Activated naive CD4-positive, alpha-beta T cell treated with anti-CD3 and anti-CD28 coated beads, Interleukin-2, amount 10 ng/mL, durations not matched to agents 7 days and 5 days (primary cell): ENCODE measurements around the gene PLBD2.

Source experiments
- CTCF ChIA-PET: fragments of 350-600 bp; sonication (Branson Sonifier 250); formaldehyde crosslinking; loops from one replicate; lab custom pipeline; 2021; ENCODE audit warnings: antibody characterized with exemption; lab: Charles Lee
- DNase-seq: peaks from one replicate; pipeline ENCODE4 v3.0.0-alpha.2; 2020
- H3K27ac Mint-ChIP-seq: one replicate; pipeline ENCODE4 v1.8.0; 2021; ENCODE audit warnings: mild to moderate bottlenecking, moderate library complexity, mixed read lengths
- H3K27me3 Mint-ChIP-seq: one replicate; pipeline ENCODE4 v1.8.0; 2021; ENCODE audit warnings: mild to moderate bottlenecking, mixed read lengths
- H3K36me3 Mint-ChIP-seq: one replicate; pipeline ENCODE4 v1.8.0; 2021; ENCODE audit warnings: mixed read lengths
- H3K4me1 Mint-ChIP-seq: one replicate; pipeline ENCODE4 v1.8.0; 2021; ENCODE audit warnings: mixed read lengths
- H3K4me3 Mint-ChIP-seq: one replicate; pipeline ENCODE4 v1.8.0; 2021; ENCODE audit warnings: mild to moderate bottlenecking, moderate library complexity, mixed read lengths
- H3K9me3 Mint-ChIP-seq: one replicate; pipeline ENCODE4 v1.8.0; 2021; ENCODE audit warnings: mixed read lengths

PLBD2 gene

GRCh38 chr12:113436993-113437728 lies 78.8 kb downstream of the PLBD2 start:
- Mint-ChIP-seq H3K4me3 (no peak overlapping the region), H3K4me1 (no peaks in the 10 kb centered on the region), H3K9me3 (no peaks in the 10 kb centered on the region), H3K27ac (no peak overlapping the region), H3K36me3 (no peaks in the 10 kb centered on the region), H3K27me3 (peaks cover 5% of the 10 kb centered on the region)
- CTCF ChIA-PET, result interaction anchor here (2.5 kb wide), 1 partner anchor 12 kb away, joined by 7 read pairs; no protein-coding TSS in a partner anchor
- no peak for DNase-seq

GRCh38 chr12:113437729-113438100 lies 79.3 kb downstream of the PLBD2 start:
- Mint-ChIP-seq H3K27ac (no peak overlapping the region), H3K9me3 (no peaks in the 10 kb centered on the region)

DNA sequence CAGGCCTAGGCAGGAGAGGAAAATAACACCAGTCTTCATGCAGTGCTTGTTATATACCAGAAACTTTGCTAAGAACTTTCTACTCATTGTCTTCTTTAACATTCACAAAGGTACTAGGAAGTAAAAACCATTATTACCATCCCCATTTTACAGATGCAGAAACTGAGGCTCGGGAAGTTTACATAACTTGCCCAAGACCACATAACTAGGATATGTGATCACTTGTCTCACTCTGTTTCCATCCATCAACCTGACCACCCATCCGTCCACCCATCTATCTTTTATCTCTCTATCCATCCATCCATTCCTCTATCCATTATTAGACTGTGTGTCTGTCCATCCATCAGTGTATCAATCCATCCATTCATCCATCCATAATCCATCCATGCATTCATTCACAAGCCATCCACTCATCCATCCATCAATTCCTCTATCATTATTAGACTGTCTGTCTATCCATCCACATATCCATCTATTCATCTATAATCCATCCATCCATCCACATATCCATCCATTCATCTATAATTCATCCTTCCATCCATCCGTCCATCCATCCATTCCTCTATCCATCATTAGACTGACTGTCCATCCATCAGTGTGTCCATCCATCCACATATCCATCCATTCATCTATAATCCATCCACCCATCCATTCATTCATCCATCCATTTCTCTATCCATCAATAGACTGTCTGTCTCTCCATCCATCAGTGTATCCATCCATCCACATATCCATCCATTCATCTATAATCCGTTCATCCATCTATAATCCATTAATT lies 80.3 kb downstream of the PLBD2 start:
- Mint-ChIP-seq H3K36me3 (no peaks in the 10 kb centered on the region), H3K4me1 (no peaks in the 10 kb centered on the region), H3K4me3 (no peak overlapping the region), H3K9me3 (no peaks in the 10 kb centered on the region), H3K27me3 (peaks cover 3% of the 10 kb centered on the region), H3K27ac (no peak overlapping the region)
- DNase-seq, result no peak
- CTCF ChIA-PET, result no interaction called here

More at GRCh38 chr12:113437729-113438100, 79.3 kb downstream of the PLBD2 start:
- peaks cover 3% of the 10 kb centered on the region for H3K27me3 Mint-ChIP-seq
- no peaks in the 10 kb centered on the region for H3K4me1 Mint-ChIP-seq
- no peaks in the 10 kb centered on the region for H3K36me3 Mint-ChIP-seq
- no peak for DNase-seq
- H3K4me3 Mint-ChIP-seq, result no peak overlapping the region
- CTCF ChIA-PET, result no interaction called here

GRCh38 chr12:113439301-113439597 lies 80.9 kb downstream of the PLBD2 start:
- DNase-seq, result no peak
- no peaks in the 10 kb centered on the region for H3K36me3 Mint-ChIP-seq
- no peaks in the 10 kb centered on the region for H3K4me1 Mint-ChIP-seq
- H3K27ac Mint-ChIP-seq, result no peak overlapping the region
- peaks cover 8% of the 10 kb centered on the region for H3K27me3 Mint-ChIP-seq
- no peak overlapping the region for H3K4me3 Mint-ChIP-seq
- CTCF ChIA-PET, result no interaction called here
- no peaks in the 10 kb centered on the region for H3K9me3 Mint-ChIP-seq

- Mint-ChIP-seq H3K4me1 (no peaks in the 10 kb centered on the region), H3K9me3 (no peaks in the 10 kb centered on the region), H3K36me3 (no peaks in the 10 kb centered on the region), H3K4me3 (no peak overlapping the region), H3K27me3 (peaks cover 10% of the 10 kb centered on the region), H3K27ac (no peak overlapping the region)
- DNase-seq, result no peak
- CTCF ChIA-PET, result interaction anchor here (0.6 to 1.2 kb wide), 2 partner anchors 64 to 128 kb away, joined by 3 to 4 read pairs; no protein-coding TSS in a partner anchor
Observed at GRCh38 chr12:113439606-113440030, 81.2 kb downstream of the PLBD2 start.

DNA sequence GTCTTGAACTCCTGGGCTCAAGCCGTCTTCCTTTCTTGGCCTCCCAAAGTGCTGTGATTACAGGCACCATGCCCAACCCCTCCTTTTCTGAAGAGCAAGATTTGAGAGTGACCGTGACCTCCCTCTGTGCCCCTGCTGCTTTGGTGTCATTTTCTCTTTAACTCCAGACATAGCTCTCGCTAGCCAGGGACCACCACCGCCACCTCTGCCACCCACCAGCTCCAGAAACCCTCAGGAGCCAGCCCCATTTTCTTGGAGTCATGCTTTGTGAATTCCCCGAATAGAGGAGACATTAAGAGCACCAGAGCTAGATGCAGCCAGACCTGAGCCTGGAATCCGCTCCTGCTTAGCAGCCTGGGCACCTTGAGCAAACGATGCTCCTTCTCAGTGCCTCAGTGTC lies 81.9 kb downstream of the PLBD2 start:
- CTCF ChIA-PET, result interaction anchor here (0.6 to 1.2 kb wide), 3 partner anchors 21 to 129 kb away, joined by 3 to 4 read pairs (median 3); no protein-coding TSS in a partner anchor
- DNase-seq, result no peak

More for the DNA sequence above, 81.9 kb downstream of the PLBD2 start:
- Mint-ChIP-seq H3K9me3 (no peaks in the 10 kb centered on the region), H3K36me3 (no peaks in the 10 kb centered on the region), H3K27ac (no peak overlapping the region), H3K4me1 (no peaks in the 10 kb centered on the region), H3K27me3 (peaks cover 10% of the 10 kb centered on the region), H3K4me3 (no peak overlapping the region)
